ENCODE measurements around the gene SEMA3E.

DNA sequence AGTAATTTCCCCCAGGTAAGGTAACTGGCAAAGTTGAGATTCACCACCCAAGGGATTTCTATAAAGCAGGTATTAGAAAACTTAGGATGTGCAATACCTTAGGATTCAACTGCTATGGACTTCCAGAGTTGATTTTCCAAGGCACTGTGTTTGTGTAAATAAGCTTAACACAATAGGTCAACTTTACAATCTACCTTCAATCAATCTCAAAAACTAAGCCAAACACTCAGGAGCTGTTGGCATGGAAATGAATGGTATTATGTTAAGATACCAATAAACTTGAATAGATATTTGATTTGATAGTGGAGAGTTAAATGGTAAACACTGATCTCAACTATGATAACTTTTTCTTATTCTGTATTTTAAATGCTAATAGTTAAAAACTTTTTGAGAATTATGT, 762 bp upstream of the SEMA3E start:
- TF ChIP-seq POLR2AphosphoS5 (IDR thresholded peaks at IDR 0.05; ENCODE audit: low read depth, low read length) (no peak), POLR2A (IDR thresholded peaks at IDR 0.05; ENCODE audit: low read depth, low read length) (no peak), TAF1 (IDR thresholded peaks at IDR 0.05; ENCODE audit: low read depth, low read length) (no peak)

Data from GM12891 (cell line).